ENCODE data around the gene LIMS2. TPM values are rescaled to one million over a fixed set of nuclear protein-coding genes. Genes with fewer than 3 reads are reported as not detected.

LIMS2 gene
- total and polyA plus RNA-seq, 10 donors = 62.5 to 437 (median 115) TPM

DNA sequence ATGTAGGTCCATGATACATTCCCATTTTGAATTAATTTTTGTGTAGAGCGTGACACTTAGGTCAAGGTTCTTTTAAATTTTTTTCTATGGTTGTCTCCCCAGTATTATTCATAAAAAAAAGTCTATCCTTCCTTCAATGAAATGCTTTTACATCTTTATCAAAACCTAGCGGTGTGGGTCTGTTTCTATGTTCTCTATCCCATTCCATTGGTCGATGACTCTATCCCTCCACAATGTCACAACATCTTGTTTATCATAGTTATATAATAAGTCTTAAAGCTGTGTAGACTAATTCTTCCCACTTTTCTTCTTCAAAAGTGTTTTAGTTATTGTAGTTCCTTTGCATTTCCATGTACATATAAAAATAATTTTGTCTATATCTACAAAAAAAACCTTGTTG lies 76.6 kb downstream of the LIMS2 start:
- no peaks in the 10 kb centered on the region for H3K4me1 ChIP-seq
- peaks cover 0 to 16% (median 0%) of the 10 kb centered on the region in 8 donors for H3K9me3 ChIP-seq
- TF ChIP-seq, protein P1, sequence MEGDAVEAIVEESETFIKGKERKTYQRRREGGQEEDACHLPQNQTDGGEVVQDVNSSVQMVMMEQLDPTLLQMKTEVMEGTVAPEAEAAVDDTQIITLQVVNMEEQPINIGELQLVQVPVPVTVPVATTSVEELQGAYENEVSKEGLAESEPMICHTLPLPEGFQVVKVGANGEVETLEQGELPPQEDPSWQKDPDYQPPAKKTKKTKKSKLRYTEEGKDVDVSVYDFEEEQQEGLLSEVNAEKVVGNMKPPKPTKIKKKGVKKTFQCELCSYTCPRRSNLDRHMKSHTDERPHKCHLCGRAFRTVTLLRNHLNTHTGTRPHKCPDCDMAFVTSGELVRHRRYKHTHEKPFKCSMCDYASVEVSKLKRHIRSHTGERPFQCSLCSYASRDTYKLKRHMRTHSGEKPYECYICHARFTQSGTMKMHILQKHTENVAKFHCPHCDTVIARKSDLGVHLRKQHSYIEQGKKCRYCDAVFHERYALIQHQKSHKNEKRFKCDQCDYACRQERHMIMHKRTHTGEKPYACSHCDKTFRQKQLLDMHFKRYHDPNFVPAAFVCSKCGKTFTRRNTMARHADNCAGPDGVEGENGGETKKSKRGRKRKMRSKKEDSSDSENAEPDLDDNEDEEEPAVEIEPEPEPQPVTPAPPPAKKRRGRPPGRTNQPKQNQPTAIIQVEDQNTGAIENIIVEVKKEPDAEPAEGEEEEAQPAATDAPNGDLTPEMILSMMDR (IDR thresholded peaks at IDR 0.05 in 8 of 11, conservative IDR thresholded peaks at IDR 0.05 in 3 of 11) = no peak
- no peak for TF ChIP-seq POLR2A (IDR thresholded peaks at IDR 0.05)
- TF ChIP-seq POLR2AphosphoS5 (IDR thresholded peaks at IDR 0.05) = no peak
- H3K4me3 ChIP-seq = no peak overlapping the region
- H3K36me3 ChIP-seq = no peaks in the 10 kb centered on the region
- no peak for DNase-seq
- H3K27ac ChIP-seq = no peak overlapping the region
- intact Hi-C loops (cut with DNase I; ENCODE audit: low total_unique reads) = loop anchor here (10.0 kb wide), 1 partner anchor 46 kb away; the partner anchor contains the start of gene GPR17
- WGBS, 5 donors = 80 to 98% (median 94%) methylated on average over 3 of the region's 3 CpGs
- H3K27me3 ChIP-seq (replicated peaks in 1 of 7) = no peaks in the 10 kb centered on the region

DNA sequence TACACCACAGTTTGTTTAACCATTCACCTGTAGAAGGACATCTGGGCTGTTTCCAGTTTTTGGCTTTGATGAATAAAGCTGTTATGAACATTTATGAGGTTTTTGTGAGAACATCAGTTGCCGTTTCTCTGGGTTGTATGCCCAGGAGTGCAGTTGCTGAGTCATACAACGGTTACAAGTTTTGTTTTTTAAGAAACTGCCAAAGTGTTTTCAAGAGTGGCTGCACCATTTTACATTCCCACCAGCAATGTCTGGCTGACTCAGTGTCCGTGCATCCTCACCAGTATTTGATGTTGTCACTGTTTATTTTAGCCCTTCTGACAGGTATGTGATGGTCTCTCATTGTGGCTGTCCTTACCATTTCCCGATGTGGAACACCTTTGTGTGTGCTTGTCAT lies 77.3 kb downstream of the LIMS2 start:
- H3K27ac ChIP-seq = no peak overlapping the region
- peaks cover 0 to 9% (median 0%) of the 10 kb centered on the region in 8 donors for H3K9me3 ChIP-seq
- WGBS, 5 donors = 67 to 77% (median 74%) methylated on average over 4 of the region's 4 CpGs
- intact Hi-C loops (cut with DNase I; ENCODE audit: low total_unique reads) = loop anchor here (10.0 kb wide), 1 partner anchor 47 kb away; the partner anchor contains the start of gene GPR17
- H3K36me3 ChIP-seq = no peaks in the 10 kb centered on the region
- TF ChIP-seq, protein P1 (IDR thresholded peaks at IDR 0.05 in 8 of 11, conservative IDR thresholded peaks at IDR 0.05 in 3 of 11) = no peak
- TF ChIP-seq POLR2A (IDR thresholded peaks at IDR 0.05) (no peak), POLR2AphosphoS5 (IDR thresholded peaks at IDR 0.05) (no peak)
- no peak for DNase-seq
- no peaks in the 10 kb centered on the region for H3K27me3 ChIP-seq (replicated peaks in 1 of 7)
- no peaks in the 10 kb centered on the region for H3K4me1 ChIP-seq
- H3K4me3 ChIP-seq = no peak overlapping the region

DNA sequence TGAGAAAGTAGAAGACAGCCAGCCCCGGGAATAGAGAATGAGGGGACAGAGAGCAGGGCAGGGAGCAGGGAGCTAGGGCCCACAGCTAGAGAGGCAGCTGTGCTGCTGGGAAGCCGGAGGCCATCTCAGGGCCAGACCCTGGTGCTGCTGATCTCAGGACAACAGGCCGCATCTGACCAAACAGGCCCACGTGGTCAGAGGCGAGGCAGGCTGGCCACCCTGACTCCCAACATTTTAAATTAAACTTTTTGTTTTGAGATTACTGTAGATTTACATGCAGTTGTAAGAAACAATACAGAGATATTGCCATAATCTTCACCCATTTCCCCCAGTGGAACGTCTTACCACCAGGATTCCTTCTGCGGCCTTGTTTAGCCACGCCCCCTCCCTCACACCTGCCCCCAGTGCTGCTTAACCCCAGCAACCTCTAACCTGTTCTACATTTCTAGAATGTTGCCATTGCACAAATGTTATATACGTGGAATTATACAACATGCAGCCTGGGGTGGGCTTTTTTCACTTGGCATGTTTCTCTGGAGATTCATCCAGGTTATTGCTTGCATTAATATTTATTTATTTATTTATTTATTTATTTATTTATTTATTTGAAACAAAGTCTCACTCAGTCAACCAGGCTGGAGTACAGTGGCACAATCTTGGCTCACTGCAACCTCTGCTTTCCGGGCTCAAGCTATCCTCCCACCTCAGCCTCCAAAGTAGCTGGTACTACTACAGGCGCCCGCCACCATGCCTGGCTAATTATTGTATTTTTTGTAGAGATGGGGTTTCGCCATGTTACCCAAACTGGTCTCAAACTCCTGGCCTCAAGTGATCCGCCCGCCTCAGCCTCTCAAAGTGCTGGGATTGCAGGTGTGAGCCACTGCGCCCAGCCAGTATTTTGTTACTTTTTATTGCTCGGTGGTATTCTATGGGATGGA lies 78.0 kb downstream of the LIMS2 start:
- DNase-seq = peak; percentile 66
- Histone ChIP-seq H3K27me3 (replicated peaks in 1 of 7) (no peaks in the 10 kb centered on the region), H3K36me3 (no peaks in the 10 kb centered on the region), H3K4me1 (no peaks in the 10 kb centered on the region), H3K9me3 (peaks cover 0 to 4% (median 0%) of the 10 kb centered on the region in 8 donors), H3K27ac (no peak overlapping the region), H3K4me3 (no peak overlapping the region)
- 88 to 90% (median 89%) methylated on average over 17 of the region's 17 CpGs for WGBS, 5 donors
- no peak for TF ChIP-seq POLR2AphosphoS5 (IDR thresholded peaks at IDR 0.05)
- no peak for TF ChIP-seq POLR2A (IDR thresholded peaks at IDR 0.05)
- TF ChIP-seq, protein P1 (IDR thresholded peaks at IDR 0.05 in 8 of 11, conservative IDR thresholded peaks at IDR 0.05 in 3 of 11) = no peak
- intact Hi-C loops (cut with DNase I; ENCODE audit: low total_unique reads) = loop anchor here (10.0 kb wide), 1 partner anchor 47 kb away; the partner anchor contains the start of gene GPR17

All from spleen (tissue), 11 donors.